SK-N-MC (cell line): ENCODE data around the gene KRTAP10-9.
"Not testable (repeated sequence)": the region's sequence is repeated elsewhere in the genome, so short reads cannot be mapped to it uniquely, and the experiment has no call there.

Experiments
- DNase-seq: peaks from one replicate; pipeline ENCODE4 v3.0.0-alpha.2; 2011; ENCODE audit warnings: low read depth, low spot score
- H3K27ac ChIP-seq: fragments of 200-600 bp; sonication (generic); 2 replicates; pipeline ENCODE4 v1.5.1; 2016; ENCODE audit warnings: mixed run types
- H3K36me3 ChIP-seq: fragments of 200-600 bp; sonication (generic); 2 replicates; pipeline ENCODE4 v1.6.1; 2017; ENCODE audit warnings: antibody characterized with exemption, low read length, mixed read lengths; ENCODE audit not compliant: insufficient read depth
- H3K4me3 ChIP-seq: fragments of 200-600 bp; sonication (generic); 2 replicates; pipeline ENCODE4 v1.5.1; 2016
- H3K9ac ChIP-seq: fragments of 200-600 bp; sonication (generic); 2 replicates; pipeline ENCODE4 v1.8.0; 2017; ENCODE audit warnings: mixed run types, mixed read lengths; ENCODE audit not compliant: insufficient read length
- H3K9me3 ChIP-seq: fragments of 200-600 bp; sonication (generic); 2 replicates; pipeline ENCODE4 v1.6.1; 2017; ENCODE audit warnings: low read depth, mild to moderate bottlenecking, antibody characterized with exemption, low read length, moderate library complexity, mixed read lengths
- EZH2 ChIP-seq: fragments of 200-600 bp; sonication (generic); IDR thresholded peaks from one replicate; pipeline ENCODE4 v1.6.1; 2017; ENCODE audit warnings: antibody characterized with exemption
- FOXP2 ChIP-seq: optimal IDR thresholded peaks from 2 replicates; pipeline ENCODE3; 2011; ENCODE audit warnings: mild to moderate bottlenecking, moderate library complexity; ENCODE audit not compliant: insufficient read depth; ENCODE audit errors: extremely low read length, control extremely low read depth
- POLR2AphosphoS5 ChIP-seq: IDR thresholded peaks from 2 replicates; pipeline ENCODE4 v1.6.1; 2012; ENCODE audit warnings: mild to moderate bottlenecking, low read depth, low read length, borderline replicate concordance

Gene KRTAP10-9

GRCh38 chr21:44617071-44617501 is 9.8 kb upstream of the KRTAP10-9 start:
- Histone ChIP-seq H3K9ac (no peak overlapping the region), H3K9me3 (peaks cover 5% of the 10 kb centered on the region; the same call in 1 of the 2 replicates), H3K36me3 (peaks cover 8% of the 10 kb centered on the region; the same call in 1 of the 2 replicates), H3K4me3 (no peak overlapping the region), H3K27ac (no peak overlapping the region)
- no peak for DNase-seq
- no peak for TF ChIP-seq EZH2
- TF ChIP-seq FOXP2: no peak
- TF ChIP-seq POLR2AphosphoS5: no peak

- DNase-seq: no peak
- Histone ChIP-seq H3K4me3 (no peak overlapping the region), H3K27ac (no peak overlapping the region), H3K36me3 (0 out of 2 replicates have a peak, but pooled peaks cover 8% of the 10 kb centered on the region), H3K9me3 (peaks cover 12% of the 10 kb centered on the region), H3K9ac (no peak overlapping the region)
- TF ChIP-seq EZH2 (no peak), FOXP2 (no peak), POLR2AphosphoS5 (no peak)
These were observed 8.4 kb upstream of the KRTAP10-9 start for GRCh38 chr21:44618504-44618903.

GRCh38 chr21:44618909-44619308 is 8.0 kb upstream of the KRTAP10-9 start:
- no peak for DNase-seq
- Histone ChIP-seq H3K27ac (no peak overlapping the region), H3K9ac (no peak overlapping the region), H3K4me3 (no peak overlapping the region), H3K36me3 (0 out of 2 replicates have a peak, but pooled peaks cover 8% of the 10 kb centered on the region), H3K9me3 (peaks cover 12% of the 10 kb centered on the region)
- TF ChIP-seq FOXP2 (no peak), POLR2AphosphoS5 (no peak), EZH2 (no peak)

- H3K9ac ChIP-seq: no peak overlapping the region
These were observed 7.0 kb upstream of the KRTAP10-9 start for GRCh38 chr21:44619886-44620285.

DNA sequence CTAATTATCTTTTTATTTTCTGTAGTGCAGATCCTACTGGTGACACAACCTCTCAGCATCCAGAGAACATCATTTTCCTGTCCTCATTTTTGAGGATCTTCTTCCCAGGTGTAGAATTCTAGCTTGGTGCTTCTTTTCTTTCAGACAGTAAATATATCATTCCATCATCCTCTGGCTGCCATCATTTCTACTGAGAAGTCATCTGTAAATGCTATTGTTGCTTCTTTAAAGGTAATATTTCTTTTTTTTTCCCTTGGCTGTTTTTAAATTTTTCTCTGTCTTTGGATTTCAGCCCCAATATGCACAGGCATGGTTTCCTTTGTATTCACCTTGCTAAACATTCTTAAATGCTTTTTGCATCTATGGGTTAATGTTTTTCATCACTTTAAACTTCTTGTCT is 3.3 kb upstream of the KRTAP10-9 start:
- DNase-seq: no peak
- TF ChIP-seq POLR2AphosphoS5 (no peak), FOXP2 (no peak), EZH2 (no peak)
- H3K4me3 ChIP-seq: no peak overlapping the region
- H3K9ac ChIP-seq: no peak overlapping the region
- H3K9me3 ChIP-seq: peaks cover 15% of the 10 kb centered on the region
- H3K27ac ChIP-seq: no peak overlapping the region
- H3K36me3 ChIP-seq: 0 out of 2 replicates have a peak, but pooled peaks cover 8% of the 10 kb centered on the region

More at GRCh38 chr21:44619886-44620285, 7.0 kb upstream of the KRTAP10-9 start:
- Histone ChIP-seq H3K4me3 (no peak overlapping the region), H3K9me3 (peaks cover 13% of the 10 kb centered on the region), H3K27ac (no peak overlapping the region), H3K36me3 (0 out of 2 replicates have a peak, but pooled peaks cover 8% of the 10 kb centered on the region)
- TF ChIP-seq FOXP2 (no peak), POLR2AphosphoS5 (no peak), EZH2 (no peak)
- DNase-seq: no peak

DNA sequence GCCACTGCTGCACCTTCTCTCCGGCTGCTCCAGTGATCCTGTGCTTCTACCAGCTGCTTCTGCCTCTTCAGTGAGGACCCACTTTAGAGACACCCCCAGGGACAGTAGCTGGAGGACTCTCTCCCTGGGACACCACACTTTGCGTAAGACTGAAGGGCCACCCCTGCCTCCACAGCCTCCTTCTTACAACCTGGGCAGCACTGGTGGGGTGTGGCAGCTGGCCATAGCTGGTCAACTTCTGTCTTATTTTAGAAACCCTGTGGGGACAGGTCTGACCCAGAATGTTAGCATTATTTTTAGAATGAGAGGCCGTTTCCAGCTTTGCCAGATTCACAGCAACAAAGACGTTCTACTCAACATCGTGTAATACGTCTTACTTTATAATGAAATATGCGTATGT is 1.1 kb upstream of the KRTAP10-9 start:
- Histone ChIP-seq H3K9me3 (peaks cover 10% of the 10 kb centered on the region), H3K4me3 (no peak overlapping the region), H3K36me3 (peaks cover 16% of the 10 kb centered on the region; the same call in 1 of the 2 replicates), H3K9ac (no peak overlapping the region), H3K27ac (no peak overlapping the region)
- DNase-seq: no peak
- no peak for TF ChIP-seq POLR2AphosphoS5
- no peak for TF ChIP-seq EZH2
- TF ChIP-seq FOXP2: no peak

DNA sequence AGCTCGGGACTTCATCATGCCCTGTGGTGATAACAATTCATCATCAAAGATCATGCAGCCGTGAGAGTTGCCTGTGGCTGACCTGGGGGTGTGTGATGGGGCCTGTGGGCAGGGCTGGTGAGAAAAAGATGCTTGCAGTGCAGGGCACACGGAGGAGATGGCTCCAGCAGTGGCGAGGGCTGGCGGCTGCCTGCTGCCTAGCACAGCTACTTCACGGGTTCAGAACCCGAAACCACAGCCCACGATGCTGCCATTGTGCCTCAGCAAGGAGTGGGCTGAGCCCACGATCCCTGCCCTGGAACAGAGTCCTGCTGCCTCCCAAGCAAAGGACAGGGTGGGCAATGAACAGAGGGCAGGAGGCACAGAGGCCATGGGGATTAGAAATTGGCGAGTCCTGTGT is 631 bp upstream of the KRTAP10-9 start:
- DNase-seq: no peak
- Histone ChIP-seq H3K4me3 (no peak overlapping the region), H3K27ac (no peak overlapping the region), H3K9ac (no peak overlapping the region), H3K36me3 (peaks cover 16% of the 10 kb centered on the region; the same call in 1 of the 2 replicates), H3K9me3 (peaks cover 10% of the 10 kb centered on the region)
- TF ChIP-seq POLR2AphosphoS5: no peak
- TF ChIP-seq EZH2: no peak
- no peak for TF ChIP-seq FOXP2

- H3K36me3 ChIP-seq: peaks cover 19% of the 10 kb centered on the region
- not testable (repeated sequence) for DNase-seq
These were observed 409 bp downstream of the KRTAP10-9 start for GRCh38 chr21:44627181-44627822.

GRCh38 chr21:44627831-44628233 is 939 bp downstream of the KRTAP10-9 start:
- not testable (repeated sequence) for H3K9me3 ChIP-seq, H3K4me3 ChIP-seq, H3K27ac ChIP-seq, H3K9ac ChIP-seq, DNase-seq
- H3K36me3 ChIP-seq: peaks cover 19% of the 10 kb centered on the region

More at GRCh38 chr21:44627181-44627822, 409 bp downstream of the KRTAP10-9 start:
- H3K9me3 ChIP-seq, H3K9ac ChIP-seq, H3K27ac ChIP-seq, H3K4me3 ChIP-seq: not testable (repeated sequence)
